HG03469 (cell line): ENCODE measurements around the gene YOD1.

Source experiments
- ATAC-seq: cut with Tn5 transposase; IDR thresholded peaks from one replicate; pipeline ENCODE4 v1.9.1; 2021; ENCODE audit warnings: mild to moderate bottlenecking, moderate library complexity, moderate number of reproducible peaks; ENCODE audit not compliant: unreplicated experiment

Gene YOD1

GRCh38 chr1:207073906-207074820 lies 23.2 kb upstream of the YOD1 start:
- ATAC-seq = no peak

GRCh38 chr1:207072233-207072632 lies 21.2 kb upstream of the YOD1 start:
- no peak for ATAC-seq

- ATAC-seq = no peak
These were observed 20.4 kb upstream of the YOD1 start for GRCh38 chr1:207071426-207071825.

DNA sequence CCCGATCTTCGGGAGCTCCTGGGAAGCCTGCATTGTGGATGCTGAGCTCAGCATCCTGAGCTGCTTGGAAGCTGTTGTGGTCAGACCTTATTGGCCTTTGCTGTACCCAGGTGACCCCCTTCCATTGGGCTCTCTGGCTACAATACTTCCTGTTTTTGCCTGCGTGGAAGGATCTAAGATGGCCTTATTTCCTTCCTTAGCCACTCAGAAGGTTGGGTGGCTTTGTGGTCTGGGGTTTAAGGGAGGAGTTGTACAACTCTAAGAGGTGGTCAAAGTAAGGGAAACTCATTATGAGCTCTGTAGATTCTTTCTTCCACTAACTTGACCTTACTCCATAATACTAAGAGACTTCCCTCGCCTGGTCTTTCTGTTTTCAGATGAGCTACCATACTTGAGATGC lies 19.8 kb upstream of the YOD1 start:
- ATAC-seq = no peak

DNA sequence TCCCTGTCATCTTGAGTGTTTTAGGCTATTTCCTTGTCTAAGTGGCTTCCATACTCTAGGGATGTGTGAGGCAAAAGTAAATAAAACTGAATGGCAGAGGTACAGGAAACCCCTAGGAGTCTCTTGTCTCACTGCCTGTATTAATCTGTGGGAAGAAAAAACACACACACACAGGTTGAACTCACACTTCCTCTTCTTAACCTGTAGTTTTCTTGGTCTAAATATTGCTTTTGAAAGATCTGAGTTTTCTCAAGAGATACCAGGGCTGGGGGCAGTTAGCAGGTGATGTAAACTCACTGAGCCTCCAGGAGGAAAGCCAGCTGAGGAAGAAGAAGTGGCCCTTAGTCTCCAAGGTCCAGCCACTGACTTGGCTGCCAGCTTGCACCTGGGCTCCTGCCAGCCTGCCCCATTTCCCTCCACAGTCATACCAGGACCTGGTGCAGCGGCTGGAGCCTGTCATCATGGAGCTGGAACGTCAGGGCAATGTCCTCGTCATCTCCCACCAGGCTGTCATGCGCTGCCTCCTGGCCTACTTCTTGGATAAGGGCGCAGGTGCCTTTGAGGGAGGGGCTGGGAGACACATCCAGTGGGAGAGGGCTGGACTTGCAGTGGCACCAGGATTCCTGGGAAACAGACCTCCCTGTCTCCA lies 19.0 kb upstream of the YOD1 start:
- no peak for ATAC-seq

DNA sequence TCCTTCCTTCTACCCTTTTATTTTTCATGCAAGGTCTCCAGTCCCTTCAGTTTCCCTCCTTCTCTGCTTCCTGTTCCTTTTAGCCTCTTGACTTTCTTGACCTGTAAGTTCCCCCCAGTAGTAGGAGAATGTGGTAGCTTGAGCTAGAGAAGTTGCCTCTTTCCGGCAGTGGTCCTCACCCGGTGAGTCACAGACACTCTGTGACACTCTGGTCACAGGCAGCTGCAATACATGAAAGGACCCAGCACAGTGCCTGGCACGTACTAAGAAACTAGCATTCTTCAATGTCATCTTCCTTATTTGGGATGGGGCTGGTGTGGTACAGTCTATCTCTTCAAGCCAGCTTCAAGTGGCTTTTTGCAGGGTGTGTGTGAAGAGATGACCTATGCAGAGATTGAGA lies 18.1 kb upstream of the YOD1 start:
- no peak for ATAC-seq

GRCh38 chr1:207067665-207068064 lies 16.7 kb upstream of the YOD1 start:
- ATAC-seq = no peak

DNA sequence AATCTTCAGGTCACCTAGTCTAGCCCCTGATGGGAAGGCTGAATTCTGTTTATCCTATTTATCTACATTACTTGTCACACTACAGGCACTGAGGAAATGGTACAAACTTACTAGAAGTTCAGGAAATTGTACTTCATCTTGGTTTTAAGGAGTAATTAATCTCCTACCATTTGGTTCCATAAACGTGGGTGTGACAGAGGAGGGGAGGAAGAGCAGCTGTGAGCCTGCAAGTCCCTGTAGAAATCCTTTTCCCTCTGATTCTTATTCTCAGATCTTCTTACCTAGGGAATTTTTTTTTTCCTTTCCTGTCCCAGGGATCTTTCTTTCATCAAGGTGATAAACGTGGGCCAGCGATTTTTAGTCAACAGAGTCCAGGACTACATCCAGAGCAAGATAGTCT lies 16.2 kb upstream of the YOD1 start:
- ATAC-seq = no peak

DNA sequence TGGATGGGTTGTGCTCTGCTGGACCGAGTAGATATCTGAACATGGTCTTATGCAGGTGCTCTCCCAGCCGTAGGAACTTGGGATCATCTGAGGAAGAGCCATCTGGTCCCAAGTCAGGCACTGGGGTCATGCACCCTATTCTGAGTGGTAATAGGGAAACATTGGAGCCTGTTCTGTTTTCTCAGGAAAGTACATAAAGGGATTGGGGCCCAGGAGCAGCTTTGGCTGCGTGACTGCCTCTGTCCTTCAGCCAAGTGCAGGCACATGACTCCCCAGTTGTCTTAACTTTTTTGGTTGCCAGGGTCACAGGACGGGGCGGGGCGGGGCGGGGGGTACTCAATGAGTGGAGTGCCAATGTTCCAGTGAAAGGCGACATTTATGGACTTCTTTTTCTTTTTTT lies 13.6 kb upstream of the YOD1 start:
- ATAC-seq = no peak

- ATAC-seq = no peak
These were observed 12.0 kb upstream of the YOD1 start for GRCh38 chr1:207063014-207063413.

DNA sequence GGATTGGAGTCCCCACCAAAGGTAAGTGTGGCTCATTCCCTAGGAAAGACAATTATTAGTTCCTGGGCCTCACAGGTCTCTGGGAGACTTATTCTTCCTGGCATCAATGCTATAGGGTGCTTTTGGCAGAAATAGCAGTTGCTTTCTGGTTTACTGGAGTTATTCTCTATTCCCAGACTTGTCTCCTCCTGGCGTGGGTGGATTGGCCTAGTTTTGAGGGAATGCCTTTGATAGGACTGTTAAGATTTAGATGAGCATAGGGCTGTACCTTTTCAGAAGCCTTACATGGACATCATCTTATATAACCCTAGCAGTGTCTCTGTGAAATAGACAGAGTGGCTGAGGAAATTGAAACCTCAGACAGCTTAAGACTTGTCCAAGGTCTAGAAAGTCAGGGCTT lies 11.1 kb upstream of the YOD1 start:
- ATAC-seq = no peak

GRCh38 chr1:207060596-207060995 lies 9.6 kb upstream of the YOD1 start:
- no peak for ATAC-seq

- no peak for ATAC-seq
These were observed 8.9 kb upstream of the YOD1 start for GRCh38 chr1:207059881-207060280.

GRCh38 chr1:207058878-207059867 lies 8.2 kb upstream of the YOD1 start:
- no peak for ATAC-seq

GRCh38 chr1:207058252-207058651 lies 7.2 kb upstream of the YOD1 start:
- no peak for ATAC-seq

DNA sequence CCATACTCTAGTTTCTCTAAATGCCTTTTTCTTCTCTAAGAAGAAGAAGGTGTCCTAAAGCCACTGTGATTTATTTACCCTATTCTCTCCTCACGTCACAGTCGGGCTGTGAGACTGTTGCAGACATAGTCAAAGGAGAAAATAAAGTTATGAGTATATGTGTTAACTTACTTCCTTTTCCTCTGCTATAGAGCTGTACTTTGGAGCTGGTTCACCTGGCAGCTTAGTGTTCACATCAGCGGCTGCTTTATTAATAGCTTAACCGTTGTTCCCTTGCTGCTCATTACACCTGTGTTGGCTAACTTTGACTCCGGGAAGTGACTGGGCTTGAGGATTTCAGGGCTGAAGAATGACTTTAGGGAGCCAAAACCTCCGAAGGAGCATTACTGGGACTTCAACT lies 5.7 kb upstream of the YOD1 start:
- no peak for ATAC-seq

- ATAC-seq = no peak
These were observed 4.5 kb upstream of the YOD1 start for GRCh38 chr1:207055386-207056001.

DNA sequence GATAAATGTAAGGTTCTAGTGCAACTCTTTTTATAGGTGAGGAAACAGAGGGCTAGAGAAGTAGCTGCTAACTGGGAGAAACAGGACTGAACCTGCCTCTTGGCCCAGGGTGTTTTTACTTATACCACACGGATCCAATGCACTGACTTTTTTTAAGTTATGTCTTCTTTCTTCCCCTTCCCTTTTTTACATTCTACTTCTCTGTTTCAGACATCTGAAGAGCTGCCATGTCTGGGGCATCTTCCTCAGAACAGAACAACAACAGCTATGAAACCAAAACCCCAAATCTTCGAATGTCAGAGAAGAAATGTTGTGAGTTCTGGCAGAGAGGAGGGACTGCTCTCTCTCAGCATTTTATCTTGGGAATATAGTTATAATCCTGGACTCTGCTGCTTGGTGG lies 3.5 kb upstream of the YOD1 start:
- ATAC-seq = no peak

GRCh38 chr1:207052911-207053769 lies 2.1 kb upstream of the YOD1 start, which contains the start of gene PFKFB2:
PFKFB2 (plus strand) TSS chr1:207053275; CDS start chr1:207054718, 1,443 bp downstream.
- ATAC-seq = peak; percentile 47
